Suprapubic skin (tissue), 4 donors: ENCODE measurements around the gene NHSL2.

ENCODE experiments used
- CTCF ChIP-seq, 2 donors: fragments of 200-600 bp in 1 of 2; fragments of 450-650 bp in 1 of 2; sonication (generic) in 1 of 2; IDR thresholded peaks; one replicate each; pipeline ENCODE4 v1.5.1; 2016 to 2019; ENCODE audit warnings: antibody characterized with exemption in 2 of 2, mild to moderate bottlenecking in 1 of 2, moderate library complexity in 1 of 2
- EP300 ChIP-seq: sonication (generic); formaldehyde crosslinking; IDR thresholded peaks from one replicate; pipeline ENCODE4 v1.6.1; 2017; ENCODE audit warnings: antibody characterized with exemption
- POLR2A ChIP-seq, 2 donors: fragments of 450-650 bp; IDR thresholded peaks; one replicate each; pipeline ENCODE4 v1.6.1; 2017; ENCODE audit warnings: antibody characterized with exemption in 2 of 2, mild to moderate bottlenecking in 2 of 2, moderate library complexity in 2 of 2
- POLR2AphosphoS5 ChIP-seq, 3 donors: sonication (generic); formaldehyde crosslinking; IDR thresholded peaks; one replicate each; pipeline ENCODE4 v1.6.1; 2017; ENCODE audit warnings: antibody characterized with exemption in 3 of 3

DNA sequence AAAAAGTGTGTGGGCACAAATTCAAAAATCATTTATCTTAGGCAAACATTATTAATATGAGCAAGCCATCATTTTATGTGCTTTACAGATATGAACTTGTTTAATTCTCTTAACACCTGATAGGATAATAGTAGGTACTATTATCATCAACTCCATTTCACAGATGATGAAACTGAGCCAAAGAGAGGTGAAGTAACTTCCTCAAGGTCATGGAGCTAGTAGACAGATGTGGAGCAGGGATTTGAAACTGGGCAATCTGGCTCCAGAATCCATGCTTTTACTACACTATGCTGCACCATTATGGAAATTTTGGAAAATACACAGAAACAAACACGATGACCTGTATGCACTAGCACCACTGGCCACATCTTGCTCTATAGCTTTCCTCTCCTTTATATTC is 269.9 kb downstream of the NHSL2 start:
- no peak for TF ChIP-seq POLR2AphosphoS5 (IDR thresholded peaks at IDR 0.05)
- TF ChIP-seq CTCF (IDR thresholded peaks at IDR 0.05), result no peak
- TF ChIP-seq EP300, result no peak
- TF ChIP-seq POLR2A (IDR thresholded peaks at IDR 0.05), result no peak
